HFFc6 (cell line): ENCODE measurements around the gene MCM5. TPM values are rescaled to one million over a fixed set of nuclear protein-coding genes. Genes with fewer than 3 reads are reported as not detected.

Experiments
- DNase-seq: peaks from one replicate; pipeline ENCODE4 v3.0.0-alpha.2; 2018
- H3K27ac Mint-ChIP-seq: 2 replicates; pipeline ENCODE4 v1.8.0; 2020; ENCODE audit warnings: mild to moderate bottlenecking, mixed read lengths
- H3K27me3 Mint-ChIP-seq: 2 replicates; pipeline ENCODE4 v1.8.0; 2021; ENCODE audit warnings: mild to moderate bottlenecking, moderate library complexity, mixed read lengths; ENCODE audit not compliant: insufficient read depth
- H3K36me3 Mint-ChIP-seq: 2 replicates; pipeline ENCODE4 v1.8.0; 2021; ENCODE audit warnings: low read depth, mixed read lengths
- H3K4me1 Mint-ChIP-seq: 2 replicates; pipeline ENCODE4 v1.8.0; 2020; ENCODE audit warnings: low read depth, mixed read lengths
- H3K4me3 Mint-ChIP-seq: 2 replicates; pipeline ENCODE4 v1.8.0; 2020; ENCODE audit warnings: mild to moderate bottlenecking, moderate library complexity, mixed read lengths
- H3K9me3 Mint-ChIP-seq: 2 replicates; pipeline ENCODE4 v1.8.0; 2020; ENCODE audit warnings: mild to moderate bottlenecking, mixed read lengths
- total RNA-seq, 6 experiments: library from RNA; stranded (reverse); fragmentation: NEBNext Ultra II Directional; extraction: Animal tissue kit (Norgen Biotek cat#: 25700); gene quantifications; 2 replicates in 1 of 6; 3 replicates in 5 of 6; pipeline ENCODE4 v1.2.3, GENCODE V29; 2021
- TF ChIP-seq, protein P1 (sequence below): fragments of 200-600 bp; sonication (generic); IDR thresholded peaks from 2 replicates; pipeline ENCODE4 v1.5.0; 2021; ENCODE audit warnings: antibody characterized with exemption, mild to moderate bottlenecking

MCM5 gene
- total RNA-seq, 6 experiments from 2014 or later = 41.1 to 96.3 (median 79.9) TPM

DNA sequence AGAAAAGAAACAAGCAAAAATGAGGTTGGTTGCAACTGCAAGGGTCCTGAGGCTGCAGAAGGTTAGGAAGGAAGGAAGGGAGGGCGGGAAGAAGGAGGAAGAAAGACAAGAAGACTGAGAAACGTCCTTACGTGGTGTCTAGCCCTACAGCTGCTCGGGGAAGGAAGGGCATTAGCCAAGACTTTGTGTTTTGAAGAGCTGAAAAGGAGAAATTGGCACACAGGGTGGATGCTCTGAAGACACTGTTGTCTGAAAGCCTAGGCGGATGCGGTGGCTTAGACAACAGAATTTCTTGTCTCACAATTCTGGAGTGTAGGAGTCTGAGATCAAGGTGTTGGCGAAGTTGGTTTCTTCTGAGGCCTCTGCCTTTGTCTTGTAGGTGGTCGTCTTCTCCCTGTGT is 60.7 kb downstream of the MCM5 start:
- no peak overlapping the region for H3K27ac Mint-ChIP-seq
- H3K9me3 Mint-ChIP-seq = no peaks in the 10 kb centered on the region; the same call in 1 of the 2 replicates
- H3K36me3 Mint-ChIP-seq = no peaks in the 10 kb centered on the region
- DNase-seq = no peak
- TF ChIP-seq, protein P1, sequence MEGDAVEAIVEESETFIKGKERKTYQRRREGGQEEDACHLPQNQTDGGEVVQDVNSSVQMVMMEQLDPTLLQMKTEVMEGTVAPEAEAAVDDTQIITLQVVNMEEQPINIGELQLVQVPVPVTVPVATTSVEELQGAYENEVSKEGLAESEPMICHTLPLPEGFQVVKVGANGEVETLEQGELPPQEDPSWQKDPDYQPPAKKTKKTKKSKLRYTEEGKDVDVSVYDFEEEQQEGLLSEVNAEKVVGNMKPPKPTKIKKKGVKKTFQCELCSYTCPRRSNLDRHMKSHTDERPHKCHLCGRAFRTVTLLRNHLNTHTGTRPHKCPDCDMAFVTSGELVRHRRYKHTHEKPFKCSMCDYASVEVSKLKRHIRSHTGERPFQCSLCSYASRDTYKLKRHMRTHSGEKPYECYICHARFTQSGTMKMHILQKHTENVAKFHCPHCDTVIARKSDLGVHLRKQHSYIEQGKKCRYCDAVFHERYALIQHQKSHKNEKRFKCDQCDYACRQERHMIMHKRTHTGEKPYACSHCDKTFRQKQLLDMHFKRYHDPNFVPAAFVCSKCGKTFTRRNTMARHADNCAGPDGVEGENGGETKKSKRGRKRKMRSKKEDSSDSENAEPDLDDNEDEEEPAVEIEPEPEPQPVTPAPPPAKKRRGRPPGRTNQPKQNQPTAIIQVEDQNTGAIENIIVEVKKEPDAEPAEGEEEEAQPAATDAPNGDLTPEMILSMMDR = no peak
- H3K4me1 Mint-ChIP-seq = no peaks in the 10 kb centered on the region
- no peak overlapping the region for H3K4me3 Mint-ChIP-seq
- H3K27me3 Mint-ChIP-seq = peaks cover 10% of the 10 kb centered on the region

DNA sequence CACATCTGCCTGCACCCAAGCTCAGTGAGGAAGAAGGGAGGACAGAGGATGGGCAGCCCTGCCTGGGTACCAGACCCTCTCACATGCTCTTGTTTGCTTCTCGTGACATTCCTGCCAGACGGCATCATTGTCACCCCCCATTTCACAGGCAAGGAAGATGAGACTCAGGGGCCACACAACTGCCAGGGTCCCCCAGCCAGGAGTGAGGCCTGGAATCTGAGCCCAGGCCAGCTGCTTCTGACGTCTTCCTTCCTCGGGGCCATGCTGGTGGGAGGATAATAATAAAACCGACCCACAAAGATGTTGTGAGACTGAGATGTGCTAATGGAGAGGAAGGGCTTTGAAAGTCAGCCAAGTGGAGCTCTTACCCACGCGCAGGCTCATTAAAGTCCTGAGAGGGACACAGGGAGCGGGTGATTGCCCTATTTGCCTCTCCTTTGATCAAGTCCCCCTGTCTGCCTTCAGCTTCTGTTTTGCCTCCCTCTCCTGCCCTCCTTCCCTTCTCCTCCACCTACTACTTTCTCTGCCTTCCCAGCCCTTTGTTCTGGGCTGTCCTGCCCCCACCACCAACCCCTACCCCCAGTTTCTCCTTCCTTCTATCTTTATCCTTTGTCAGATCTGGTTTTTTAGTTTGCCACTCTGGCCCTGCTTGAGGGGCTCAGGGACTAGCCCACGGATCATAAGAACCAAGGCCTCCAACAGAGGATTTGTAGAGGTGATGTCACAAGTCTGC is 62.7 kb downstream of the MCM5 start:
- TF ChIP-seq, protein P1 = no peak
- Mint-ChIP-seq H3K4me3 (no peak overlapping the region), H3K27ac (no peak overlapping the region), H3K9me3 (no peaks in the 10 kb centered on the region; the same call in 1 of the 2 replicates), H3K4me1 (peaks cover 3% of the 10 kb centered on the region; the same call in 1 of the 2 replicates), H3K36me3 (no peaks in the 10 kb centered on the region), H3K27me3 (peaks cover 11% of the 10 kb centered on the region)
- DNase-seq = no peak

DNA sequence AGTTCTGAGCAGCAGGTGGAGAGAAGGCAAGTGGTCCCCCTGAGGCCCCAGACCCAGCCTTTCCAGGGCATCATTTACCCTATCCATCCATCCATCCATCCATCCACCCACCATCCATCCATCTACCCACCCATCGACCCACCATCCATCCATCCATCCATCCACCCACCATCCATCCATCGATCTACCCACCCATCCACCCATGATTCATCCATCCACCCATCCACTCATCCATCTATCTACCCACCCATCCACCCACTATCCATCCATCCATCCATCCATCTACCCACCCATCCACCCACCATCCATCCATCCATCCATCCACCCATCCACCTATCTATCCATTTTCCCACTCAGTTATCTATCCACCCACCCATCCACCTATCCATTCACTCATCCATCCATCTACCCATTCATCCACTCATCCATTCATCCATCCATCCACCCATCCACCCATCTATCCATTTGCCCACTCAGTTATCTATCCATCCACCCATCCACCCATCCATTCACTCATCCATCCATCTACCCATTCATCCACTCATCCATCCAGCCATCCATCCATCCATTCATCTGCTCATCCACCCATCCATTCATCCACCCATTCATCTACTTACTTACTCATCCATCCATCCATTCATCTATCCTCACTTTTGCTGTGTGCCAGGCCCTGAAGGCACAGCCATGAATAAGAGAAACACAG is 63.4 kb downstream of the MCM5 start:
- no peak overlapping the region for H3K27ac Mint-ChIP-seq

DNA sequence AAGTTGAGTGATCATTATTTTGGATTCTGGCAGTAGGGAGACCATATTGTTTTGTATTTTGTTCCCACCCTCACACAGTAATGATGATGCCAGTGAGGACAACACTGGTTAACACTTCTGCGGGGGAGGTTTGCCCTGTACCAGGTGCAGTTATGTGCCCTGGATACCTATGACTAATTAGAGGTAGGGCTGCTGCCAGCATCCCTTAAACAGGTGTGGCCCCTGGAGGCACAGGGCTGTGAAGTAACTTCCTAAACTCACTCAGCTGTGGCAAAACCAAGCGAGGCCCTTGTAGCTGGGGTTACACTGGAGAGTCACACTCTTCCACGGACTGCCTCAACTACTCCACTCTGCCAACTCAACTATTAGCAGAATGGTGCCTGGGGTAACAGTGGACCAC is 64.5 kb downstream of the MCM5 start:
- DNase-seq = no peak
- TF ChIP-seq, protein P1 = no peak
- Mint-ChIP-seq H3K4me1 (peaks cover 10% of the 10 kb centered on the region; the same call in 1 of the 2 replicates), H3K4me3 (no peak overlapping the region), H3K36me3 (no peaks in the 10 kb centered on the region), H3K27me3 (peaks cover 9% of the 10 kb centered on the region), H3K27ac (no peak overlapping the region), H3K9me3 (no peaks in the 10 kb centered on the region; the same call in 1 of the 2 replicates)

More for the DNA sequence above, 63.4 kb downstream of the MCM5 start:
- H3K9me3 Mint-ChIP-seq = no peaks in the 10 kb centered on the region; the same call in 1 of the 2 replicates
- no peaks in the 10 kb centered on the region for H3K36me3 Mint-ChIP-seq
- no peak overlapping the region for H3K4me3 Mint-ChIP-seq
- H3K4me1 Mint-ChIP-seq = peaks cover 10% of the 10 kb centered on the region; the same call in 1 of the 2 replicates
- peaks cover 12% of the 10 kb centered on the region for H3K27me3 Mint-ChIP-seq
- no peak for DNase-seq
- TF ChIP-seq, protein P1 = no peak

DNA sequence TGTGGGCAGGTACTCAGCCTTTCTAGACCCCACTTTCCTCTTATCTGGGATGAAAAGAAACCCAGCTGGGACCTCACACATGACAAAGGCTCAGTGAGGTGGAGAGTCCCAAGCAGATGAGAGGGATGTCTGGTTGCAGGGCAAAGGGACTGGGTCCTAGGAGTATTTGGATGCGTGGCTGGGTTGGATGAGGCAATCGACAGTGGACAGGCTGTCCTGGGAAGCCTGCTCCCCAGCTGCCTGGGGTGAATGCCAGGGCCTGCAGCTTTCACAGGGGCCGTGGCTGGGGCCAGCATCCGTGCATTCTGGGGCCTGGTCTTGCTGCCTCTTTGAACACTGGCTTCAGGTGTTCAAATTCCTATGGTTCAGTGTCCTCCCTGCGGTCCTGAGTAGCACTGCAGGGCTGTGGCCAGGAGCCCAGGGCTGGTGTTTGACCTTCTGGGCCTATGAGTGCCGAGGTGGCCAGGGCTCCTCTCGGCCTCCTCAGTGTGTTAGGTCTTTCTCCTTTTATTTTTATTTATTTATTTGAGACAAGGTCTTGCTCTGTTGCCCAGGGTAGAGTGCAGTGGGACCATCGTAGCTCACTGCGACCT is 65.3 kb downstream of the MCM5 start:
- no peak for DNase-seq
- TF ChIP-seq, protein P1 = no peak
- H3K9me3 Mint-ChIP-seq = no peaks in the 10 kb centered on the region; the same call in 1 of the 2 replicates
- H3K36me3 Mint-ChIP-seq = no peaks in the 10 kb centered on the region
- H3K4me1 Mint-ChIP-seq = peaks cover 10% of the 10 kb centered on the region; the same call in 1 of the 2 replicates
- no peak overlapping the region for H3K4me3 Mint-ChIP-seq
- H3K27me3 Mint-ChIP-seq = peaks cover 7% of the 10 kb centered on the region
- no peak overlapping the region for H3K27ac Mint-ChIP-seq
